HG03342 (cell line): ENCODE measurements around the gene POMT1.

Experiments
- ATAC-seq: cut with Tn5 transposase; IDR thresholded peaks from one replicate; pipeline ENCODE4 v1.9.1; 2021; ENCODE audit warnings: mild to moderate bottlenecking, moderate library complexity; ENCODE audit not compliant: unreplicated experiment

The POMT1 gene

GRCh38 chr9:131476777-131477345 lies 25.9 kb upstream of the POMT1 start:
- no peak for ATAC-seq

- ATAC-seq, result no peak
Observed at GRCh38 chr9:131477367-131477766, 25.4 kb upstream of the POMT1 start.

GRCh38 chr9:131477816-131478419 lies 24.8 kb upstream of the POMT1 start:
- no peak for ATAC-seq

- no peak for ATAC-seq
Observed at GRCh38 chr9:131478421-131478868, 24.3 kb upstream of the POMT1 start.

- ATAC-seq, result no peak
Observed at GRCh38 chr9:131478911-131479310, 23.8 kb upstream of the POMT1 start.

- no peak for ATAC-seq
Observed at GRCh38 chr9:131480258-131480657, 22.5 kb upstream of the POMT1 start.

GRCh38 chr9:131481441-131482342 lies 21.0 kb upstream of the POMT1 start:
- ATAC-seq, result no peak

GRCh38 chr9:131482343-131483006 lies 20.2 kb upstream of the POMT1 start:
- no peak for ATAC-seq

GRCh38 chr9:131483319-131484050 lies 19.2 kb upstream of the POMT1 start:
- ATAC-seq, result no peak

- ATAC-seq, result no peak
Observed at GRCh38 chr9:131484051-131484445, 18.7 kb upstream of the POMT1 start.

- no peak for ATAC-seq
Observed at GRCh38 chr9:131484560-131485185, 18.0 kb upstream of the POMT1 start.

- ATAC-seq, result no peak
Observed at GRCh38 chr9:131485206-131485605, 17.5 kb upstream of the POMT1 start.

GRCh38 chr9:131485728-131486422 lies 16.8 kb upstream of the POMT1 start:
- ATAC-seq, result no peak

- ATAC-seq, result no peak
Observed at GRCh38 chr9:131487001-131487400, 15.7 kb upstream of the POMT1 start.

GRCh38 chr9:131487621-131488031 lies 15.1 kb upstream of the POMT1 start:
- ATAC-seq, result no peak

- no peak for ATAC-seq
Observed at GRCh38 chr9:131490514-131490913, 12.2 kb upstream of the POMT1 start.

GRCh38 chr9:131491001-131491710 lies 11.6 kb upstream of the POMT1 start:
- ATAC-seq, result no peak

GRCh38 chr9:131492070-131492469 lies 10.6 kb upstream of the POMT1 start:
- no peak for ATAC-seq

GRCh38 chr9:131494296-131494870 lies 8.3 kb upstream of the POMT1 start:
- no peak for ATAC-seq
